ENCODE data around the gene MTHFD1L. TPM values are rescaled to one million over a fixed set of nuclear protein-coding genes. Genes with fewer than 3 reads are reported as not detected.

Gene MTHFD1L
- total and polyA plus RNA-seq, 3 donors from 2014 or later: 23.4 to 35.3 (median 29.5) TPM

DNA sequence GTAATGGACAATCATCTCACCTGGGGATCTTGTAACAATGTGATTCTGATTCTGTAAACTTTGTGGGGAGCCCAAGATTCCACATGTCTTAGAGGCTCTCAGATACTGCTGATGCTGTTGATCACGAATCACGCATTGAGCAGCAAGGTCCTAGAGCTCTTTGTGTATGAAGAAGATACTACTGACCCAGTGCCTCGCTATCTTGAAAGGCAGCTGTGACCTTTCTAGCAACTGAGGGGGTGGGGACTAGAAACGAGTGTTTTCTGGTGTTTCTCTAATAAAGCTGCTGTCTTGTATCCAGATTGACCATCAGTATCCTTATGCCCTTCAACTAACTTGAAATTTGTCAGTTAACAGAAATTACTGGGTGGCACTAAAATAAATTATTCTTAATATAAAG is 142.9 kb downstream of the MTHFD1L start:
- Histone ChIP-seq H3K27me3 (no peaks in the 10 kb centered on the region), H3K9me3 (no peaks in the 10 kb centered on the region), H3K36me3 (ENCODE audit: low read depth, missing control alignments) (no peaks in the 10 kb centered on the region), H3K4me3 (no peak overlapping the region), H3K4me1 (peaks cover 3% of the 10 kb centered on the region), H3K27ac (no peak overlapping the region)
- no peak for TF ChIP-seq POLR2A (IDR thresholded peaks at IDR 0.05)
- TF ChIP-seq, protein P1, sequence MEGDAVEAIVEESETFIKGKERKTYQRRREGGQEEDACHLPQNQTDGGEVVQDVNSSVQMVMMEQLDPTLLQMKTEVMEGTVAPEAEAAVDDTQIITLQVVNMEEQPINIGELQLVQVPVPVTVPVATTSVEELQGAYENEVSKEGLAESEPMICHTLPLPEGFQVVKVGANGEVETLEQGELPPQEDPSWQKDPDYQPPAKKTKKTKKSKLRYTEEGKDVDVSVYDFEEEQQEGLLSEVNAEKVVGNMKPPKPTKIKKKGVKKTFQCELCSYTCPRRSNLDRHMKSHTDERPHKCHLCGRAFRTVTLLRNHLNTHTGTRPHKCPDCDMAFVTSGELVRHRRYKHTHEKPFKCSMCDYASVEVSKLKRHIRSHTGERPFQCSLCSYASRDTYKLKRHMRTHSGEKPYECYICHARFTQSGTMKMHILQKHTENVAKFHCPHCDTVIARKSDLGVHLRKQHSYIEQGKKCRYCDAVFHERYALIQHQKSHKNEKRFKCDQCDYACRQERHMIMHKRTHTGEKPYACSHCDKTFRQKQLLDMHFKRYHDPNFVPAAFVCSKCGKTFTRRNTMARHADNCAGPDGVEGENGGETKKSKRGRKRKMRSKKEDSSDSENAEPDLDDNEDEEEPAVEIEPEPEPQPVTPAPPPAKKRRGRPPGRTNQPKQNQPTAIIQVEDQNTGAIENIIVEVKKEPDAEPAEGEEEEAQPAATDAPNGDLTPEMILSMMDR (IDR thresholded peaks at IDR 0.05): no peak
- DNase-seq: no peak
- intact Hi-C loops (cut with DNase I; ENCODE audit: low total_unique reads): no loop called here
- WGBS, 2 donors: 76 to 90% methylated on average over 4 of the region's 4 CpGs

DNA sequence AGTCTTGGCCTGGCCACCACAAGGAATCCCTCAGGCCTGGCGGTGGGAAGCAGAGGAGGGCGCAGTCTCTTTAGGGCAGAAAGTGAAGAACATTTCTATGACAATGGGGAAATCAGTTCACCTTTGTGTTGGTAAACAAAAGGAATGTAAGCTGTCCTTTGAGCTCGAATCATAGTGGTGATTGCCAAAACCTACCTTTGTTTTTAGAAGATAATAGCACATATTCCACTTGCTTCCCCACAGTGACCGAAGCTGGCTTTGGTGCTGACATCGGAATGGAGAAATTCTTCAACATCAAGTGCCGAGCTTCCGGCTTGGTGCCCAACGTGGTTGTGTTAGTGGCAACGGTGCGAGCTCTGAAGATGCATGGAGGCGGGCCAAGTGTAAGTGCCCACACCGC is 144.1 kb downstream of the MTHFD1L start:
- no peak overlapping the region for H3K27ac ChIP-seq
- DNase-seq: no peak
- no peaks in the 10 kb centered on the region for H3K27me3 ChIP-seq
- intact Hi-C loops (cut with DNase I; ENCODE audit: low total_unique reads): no loop called here
- no peaks in the 10 kb centered on the region for H3K9me3 ChIP-seq
- TF ChIP-seq POLR2A (IDR thresholded peaks at IDR 0.05): no peak
- TF ChIP-seq, protein P1 (IDR thresholded peaks at IDR 0.05): no peak
- no peaks in the 10 kb centered on the region for H3K36me3 ChIP-seq (ENCODE audit: low read depth, missing control alignments)
- 93 to 94% methylated on average over 12 of the region's 12 CpGs for WGBS, 2 donors
- peaks cover 3% of the 10 kb centered on the region for H3K4me1 ChIP-seq
- H3K4me3 ChIP-seq: no peak overlapping the region

DNA sequence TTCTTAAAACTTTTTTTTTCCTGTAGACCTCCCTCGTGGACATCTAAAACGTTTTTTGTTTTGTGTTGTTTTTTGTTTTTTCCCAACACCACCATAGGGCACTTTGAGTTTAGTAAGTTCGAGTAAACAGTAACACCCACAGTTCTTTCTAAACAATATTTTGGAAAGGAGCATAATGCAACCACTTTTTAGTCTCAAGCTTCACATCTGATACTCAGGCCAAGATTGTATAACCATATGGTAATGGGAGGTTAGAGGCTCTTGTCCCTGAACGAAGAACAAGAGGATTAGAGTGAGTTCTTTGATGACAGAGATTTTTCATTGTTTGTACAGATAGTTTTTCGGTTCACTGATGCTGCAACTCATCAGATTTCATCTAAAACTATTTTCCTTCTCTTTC is 144.6 kb downstream of the MTHFD1L start:
- Histone ChIP-seq H3K9me3 (no peaks in the 10 kb centered on the region), H3K4me3 (no peak overlapping the region), H3K27ac (no peak overlapping the region), H3K36me3 (ENCODE audit: low read depth, missing control alignments) (no peaks in the 10 kb centered on the region), H3K4me1 (peaks cover 3% of the 10 kb centered on the region), H3K27me3 (no peaks in the 10 kb centered on the region)
- WGBS, 2 donors: 52 to 65% methylated on average over 5 of the region's 5 CpGs
- DNase-seq: no peak
- intact Hi-C loops (cut with DNase I; ENCODE audit: low total_unique reads): no loop called here
- TF ChIP-seq, protein P1 (IDR thresholded peaks at IDR 0.05): no peak
- no peak for TF ChIP-seq POLR2A (IDR thresholded peaks at IDR 0.05)

DNA sequence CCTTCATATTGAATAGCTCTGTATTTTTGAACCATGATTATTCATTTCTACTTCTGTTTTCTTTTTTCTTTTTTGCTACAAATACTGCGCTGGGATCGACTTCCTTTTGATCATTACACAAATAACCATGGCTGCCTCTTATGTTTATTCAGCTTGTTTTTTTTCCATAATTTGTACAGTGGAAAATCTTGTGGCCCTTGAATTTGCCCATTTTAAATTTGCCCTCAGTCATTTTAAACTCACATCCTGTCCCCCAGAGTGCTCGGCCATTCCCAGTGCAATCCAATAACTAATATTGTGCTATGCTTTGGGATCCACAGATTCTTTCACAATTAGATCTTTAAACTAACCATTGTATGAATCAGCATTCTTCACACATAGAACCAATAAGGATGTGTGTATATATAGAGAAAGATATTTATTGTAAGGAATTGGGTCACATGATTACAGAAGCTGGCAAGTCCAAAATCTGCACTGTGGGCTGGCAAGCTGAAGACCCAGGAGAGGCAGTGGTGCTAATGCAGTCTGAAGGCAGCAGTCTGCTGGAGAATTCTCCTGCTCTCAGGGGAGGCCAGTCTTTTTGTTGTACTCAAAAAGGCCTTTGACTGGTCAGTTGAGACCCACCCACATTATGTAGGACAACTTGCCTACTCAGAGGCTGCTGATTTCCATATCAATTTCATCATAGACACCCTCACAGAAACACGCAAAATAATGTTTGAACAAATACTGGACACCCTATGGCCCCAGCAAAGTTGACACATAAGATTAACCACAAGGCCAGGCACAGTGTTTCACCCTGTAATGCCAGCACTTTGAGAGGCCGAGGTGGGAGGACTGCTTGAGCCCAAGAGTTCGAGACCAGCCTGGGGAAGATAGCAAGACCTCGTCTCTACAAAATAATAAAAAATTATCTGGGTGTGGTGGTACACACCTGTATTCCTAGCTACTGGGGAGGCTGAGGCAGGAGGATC is 147.1 kb downstream of the MTHFD1L start:
- peaks cover 1% of the 10 kb centered on the region for H3K4me1 ChIP-seq
- no peak for DNase-seq
- no peak overlapping the region for H3K4me3 ChIP-seq
- TF ChIP-seq POLR2A (IDR thresholded peaks at IDR 0.05): no peak
- TF ChIP-seq, protein P1 (IDR thresholded peaks at IDR 0.05): no peak
- WGBS, 2 donors: 89 to 94% methylated on average over 7 of the region's 7 CpGs
- H3K27me3 ChIP-seq: no peaks in the 10 kb centered on the region
- no peaks in the 10 kb centered on the region for H3K9me3 ChIP-seq
- no peaks in the 10 kb centered on the region for H3K36me3 ChIP-seq (ENCODE audit: low read depth, missing control alignments)
- H3K27ac ChIP-seq: no peak overlapping the region
- intact Hi-C loops (cut with DNase I; ENCODE audit: low total_unique reads): no loop called here
